Measurements from ENCODE around the gene IL17RD.

IL17RD gene

DNA sequence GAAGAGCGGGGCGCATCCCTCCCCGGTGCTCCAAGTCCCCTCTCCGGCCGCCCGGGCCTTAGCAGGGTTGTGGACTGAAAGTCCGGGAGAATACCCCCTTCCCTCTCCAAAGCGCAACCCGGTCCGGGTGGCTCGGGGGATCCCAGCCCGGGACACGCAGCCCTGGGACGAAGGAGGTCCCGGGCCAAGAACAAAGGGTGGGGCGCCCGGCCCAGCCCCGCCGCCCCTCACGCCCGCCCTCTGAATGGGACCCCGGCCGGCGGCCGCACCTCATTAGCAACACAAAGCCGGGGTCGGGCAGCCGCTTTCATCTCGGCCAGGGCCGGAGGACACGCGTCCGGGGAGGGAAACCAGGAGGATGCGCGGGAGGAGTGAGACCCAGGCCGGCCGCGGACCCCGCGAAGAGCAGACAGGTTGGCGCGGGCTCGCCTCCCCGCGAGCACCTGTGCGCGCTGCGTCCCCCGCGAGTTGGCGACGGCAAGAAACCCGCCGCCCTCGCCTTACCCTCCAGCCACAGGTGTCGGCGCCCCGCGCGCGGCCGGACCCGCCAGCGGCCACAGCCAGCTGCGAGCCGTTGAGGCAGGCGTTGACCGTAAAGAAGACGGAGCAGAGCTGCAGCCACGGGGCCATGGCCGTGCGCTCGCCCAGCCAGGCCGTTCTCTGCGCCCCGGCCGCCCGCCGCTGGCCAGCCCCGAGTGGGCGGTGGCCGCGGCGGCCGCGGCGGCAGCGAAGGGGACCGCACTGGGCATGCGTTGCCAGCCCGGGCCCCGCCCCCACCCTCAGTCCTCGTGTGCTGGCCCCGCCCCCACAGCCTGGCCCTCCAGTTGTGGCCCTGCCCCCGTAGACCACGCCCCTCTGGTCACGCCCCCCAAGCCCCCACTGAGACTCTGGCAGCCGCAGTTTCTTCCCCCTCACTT, at the start of gene IL17RD:
IL17RD (minus strand) TSS at position 697 of the 917 bp plus-strand sequence; CDS start at position 630, 67 bp downstream.
- peak; percentile 50 for DNase-seq (ENCODE audit: low read depth)

DNA sequence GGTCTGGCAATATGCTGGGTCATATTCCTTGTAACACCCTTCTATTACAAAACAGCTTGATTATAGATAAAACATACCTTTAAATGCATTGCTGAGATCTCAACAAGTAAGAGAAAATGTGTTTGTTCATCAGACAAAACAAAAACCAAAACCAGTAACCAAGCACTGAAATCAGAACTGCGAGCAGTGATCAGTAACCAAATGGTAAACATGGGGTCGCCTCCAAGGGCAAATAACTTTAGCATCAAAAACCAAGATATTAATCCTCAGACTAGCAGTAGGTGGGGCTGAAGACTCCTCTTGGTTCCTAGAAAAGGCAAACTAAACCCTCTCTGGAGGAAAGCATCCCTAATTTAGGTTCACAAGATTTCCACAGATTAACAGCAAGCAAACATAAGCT, 41.3 kb upstream of the IL17RD start:
- DNase-seq (ENCODE audit: low read depth), result no peak

DNA sequence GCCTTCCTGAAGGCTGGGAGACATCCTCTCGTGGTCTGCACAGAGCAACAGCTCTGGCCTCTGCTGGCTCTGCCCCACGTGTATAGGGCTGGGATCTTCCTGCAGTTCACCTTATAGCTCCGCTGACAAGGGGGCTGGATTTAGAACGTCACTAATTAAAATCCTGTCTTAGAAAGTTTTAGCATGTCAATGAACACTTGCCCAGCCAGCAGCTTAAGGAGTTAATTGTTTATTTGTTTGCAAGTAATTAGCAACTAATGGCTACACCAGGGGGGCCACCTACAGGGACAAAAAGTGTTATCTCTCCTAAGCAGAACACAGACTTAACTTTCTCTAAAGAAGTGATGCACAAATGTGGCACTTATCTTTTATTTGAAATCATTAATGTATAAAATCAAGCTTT, 34.7 kb upstream of the IL17RD start, which contains the start of gene HESX1:
HESX1 (minus strand) TSS at position 84 of the 403 bp plus-strand sequence; CDS start at position 24, 60 bp downstream.
- DNase-seq (ENCODE audit: low read depth), result no peak

DNA sequence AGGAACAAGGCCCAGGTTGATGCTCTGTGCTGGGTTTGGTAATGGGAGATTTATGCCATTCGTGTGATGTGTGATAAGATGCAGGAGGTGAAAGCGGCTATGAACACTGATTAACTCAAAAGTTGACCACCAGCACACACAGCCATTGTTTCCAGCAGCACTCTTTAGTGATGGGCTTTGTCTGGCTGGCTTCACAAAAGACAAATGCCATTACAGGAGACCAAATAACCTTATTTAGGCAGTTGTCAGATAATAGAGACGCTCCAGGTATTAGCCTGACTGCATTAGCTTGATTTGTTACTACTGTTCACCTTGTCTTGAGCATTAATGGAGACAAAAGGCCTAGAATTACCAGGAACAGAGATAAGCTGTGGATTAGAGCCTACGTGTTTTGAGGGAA, 29.5 kb upstream of the IL17RD start:
- no peak for DNase-seq (ENCODE audit: low read depth)

DNA sequence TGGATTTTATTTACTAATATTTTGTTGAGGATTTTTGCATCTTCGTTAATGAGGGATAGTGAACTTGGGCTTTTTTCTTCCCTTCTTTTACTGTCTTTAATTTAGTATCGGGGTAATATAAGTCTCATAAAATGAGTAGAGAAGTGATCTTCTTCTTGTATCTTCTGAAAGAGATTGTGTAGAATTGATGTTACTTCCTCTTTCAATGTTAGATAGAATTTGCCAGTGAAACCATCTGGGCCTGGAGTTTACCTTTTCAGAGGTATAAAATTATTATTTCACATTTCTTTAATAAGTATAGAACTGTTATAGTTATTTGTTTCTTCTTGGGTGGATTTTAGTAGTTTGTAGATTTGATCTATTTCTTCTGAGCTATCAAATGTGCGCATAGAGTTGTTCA, 26.9 kb upstream of the IL17RD start:
- DNase-seq (ENCODE audit: low read depth), result no peak

DNA sequence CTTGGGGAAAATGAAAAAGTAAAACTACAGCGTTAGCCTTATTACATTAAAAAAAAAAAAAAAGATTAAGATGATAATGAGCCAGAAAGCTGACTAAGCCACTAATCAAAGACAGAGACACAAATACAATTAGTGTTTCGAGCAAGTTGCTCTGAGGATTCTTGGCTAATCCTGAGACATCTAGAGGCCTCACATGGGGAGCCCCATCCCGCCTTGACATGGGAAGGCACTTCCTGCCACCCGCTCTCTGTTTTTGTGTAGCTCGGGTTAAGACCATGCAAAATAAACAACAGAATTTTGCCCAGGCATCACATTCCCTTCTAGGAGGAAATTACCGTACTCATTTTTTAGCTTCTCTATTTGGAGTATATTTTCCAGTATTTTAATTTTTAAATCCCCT, 19.4 kb upstream of the IL17RD start:
- DNase-seq (ENCODE audit: low read depth), result no peak

DNA sequence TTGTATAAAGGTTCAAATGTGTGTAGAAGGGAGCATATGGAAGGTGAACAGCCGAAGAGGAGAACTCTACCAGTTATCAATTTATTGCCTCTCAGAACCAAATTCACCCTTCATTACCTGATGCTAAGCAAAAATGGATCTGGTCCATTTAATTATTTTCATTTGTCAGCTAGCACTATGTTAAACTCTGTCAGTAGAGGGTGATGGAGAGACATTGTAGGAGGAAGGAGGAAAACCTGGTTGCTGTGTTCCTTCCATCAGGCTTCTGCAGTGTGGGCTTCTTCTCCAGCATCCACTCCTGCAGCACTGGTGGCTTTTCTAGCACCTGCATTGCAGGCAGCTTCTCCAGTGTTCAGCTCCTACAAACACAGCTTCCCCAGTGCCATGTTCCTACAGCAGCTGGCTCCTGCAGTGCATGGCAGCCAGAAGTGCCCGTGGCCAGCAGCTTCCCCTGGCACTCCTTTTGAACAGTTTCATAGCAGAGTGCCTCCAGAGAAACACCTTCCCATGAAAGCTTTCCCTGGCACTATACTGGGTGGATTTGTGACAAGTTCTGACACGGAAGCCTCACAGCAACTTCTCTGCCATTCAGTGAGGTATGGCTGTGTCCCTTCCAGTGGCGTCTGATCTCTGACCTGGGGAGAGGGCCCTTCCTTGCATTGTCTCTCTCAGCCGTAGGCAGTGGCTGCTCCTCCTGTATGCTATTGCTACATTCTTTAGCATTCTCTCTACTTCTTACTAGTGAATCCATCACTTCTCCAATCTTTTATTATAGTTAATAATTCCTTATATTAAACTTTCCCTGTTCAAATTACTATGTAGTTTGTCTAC, 14.6 kb upstream of the IL17RD start:
- peak; percentile 35 for DNase-seq (ENCODE audit: low read depth)

DNA sequence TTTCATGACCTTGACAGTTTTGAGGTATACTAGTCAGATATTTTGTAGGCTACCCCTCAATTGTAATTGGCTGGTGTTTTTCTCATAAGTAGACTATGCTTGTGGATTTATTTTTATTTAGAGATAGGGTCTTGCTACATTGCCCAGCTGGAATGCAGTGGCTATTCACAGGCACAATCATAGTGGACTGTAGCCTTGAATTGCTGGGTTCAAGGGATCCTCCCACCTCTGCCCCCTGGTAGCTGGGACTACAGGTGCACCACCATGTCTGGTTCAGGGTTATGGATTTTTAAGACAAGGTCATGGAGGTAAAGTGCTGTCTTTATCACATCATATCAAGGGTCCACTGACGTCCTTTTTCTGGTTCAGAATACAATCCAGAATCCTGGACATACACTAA, 10.9 kb upstream of the IL17RD start:
- no peak for DNase-seq (ENCODE audit: low read depth)

DNA sequence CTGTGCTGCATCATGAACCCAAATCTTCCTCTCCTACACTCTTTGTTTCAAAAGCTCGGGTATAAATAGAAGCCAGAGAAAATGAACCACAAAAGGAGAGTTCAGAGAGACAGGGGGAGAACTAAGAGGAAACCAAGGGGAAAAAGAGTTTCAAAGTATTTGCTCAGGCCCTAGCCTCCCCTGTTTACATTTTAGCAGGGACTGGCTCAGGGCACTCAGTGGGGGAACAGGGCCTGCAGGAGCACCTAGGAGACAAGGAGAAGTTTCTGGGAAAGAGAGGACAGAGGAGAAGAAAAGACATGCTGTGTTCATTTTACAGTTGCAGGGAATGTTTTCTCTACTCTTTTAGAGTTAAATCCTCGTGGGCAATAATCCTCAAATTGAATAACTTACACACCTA, 8.5 kb upstream of the IL17RD start:
- no peak for DNase-seq (ENCODE audit: low read depth)

DNA sequence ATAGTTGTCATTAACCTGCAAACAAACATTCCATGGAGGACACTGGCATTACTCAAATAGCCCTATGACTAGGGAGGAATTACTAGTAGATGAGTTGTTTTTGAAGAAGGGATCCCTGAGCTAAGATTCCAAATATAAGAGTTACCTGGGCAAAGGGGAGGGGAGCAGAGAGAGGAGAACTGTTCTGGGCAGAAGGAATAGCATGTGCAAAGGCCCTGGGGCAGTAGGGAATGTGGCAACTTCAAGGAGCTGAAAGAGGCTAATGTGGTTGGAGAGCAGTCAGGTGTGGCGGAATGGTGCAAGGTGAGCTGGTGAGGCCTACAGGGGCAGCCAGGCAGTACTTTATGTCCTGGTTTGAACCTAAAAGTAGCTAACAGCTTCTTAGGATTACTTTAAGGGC, 5.8 kb upstream of the IL17RD start:
- no peak for DNase-seq (ENCODE audit: low read depth)

DNA sequence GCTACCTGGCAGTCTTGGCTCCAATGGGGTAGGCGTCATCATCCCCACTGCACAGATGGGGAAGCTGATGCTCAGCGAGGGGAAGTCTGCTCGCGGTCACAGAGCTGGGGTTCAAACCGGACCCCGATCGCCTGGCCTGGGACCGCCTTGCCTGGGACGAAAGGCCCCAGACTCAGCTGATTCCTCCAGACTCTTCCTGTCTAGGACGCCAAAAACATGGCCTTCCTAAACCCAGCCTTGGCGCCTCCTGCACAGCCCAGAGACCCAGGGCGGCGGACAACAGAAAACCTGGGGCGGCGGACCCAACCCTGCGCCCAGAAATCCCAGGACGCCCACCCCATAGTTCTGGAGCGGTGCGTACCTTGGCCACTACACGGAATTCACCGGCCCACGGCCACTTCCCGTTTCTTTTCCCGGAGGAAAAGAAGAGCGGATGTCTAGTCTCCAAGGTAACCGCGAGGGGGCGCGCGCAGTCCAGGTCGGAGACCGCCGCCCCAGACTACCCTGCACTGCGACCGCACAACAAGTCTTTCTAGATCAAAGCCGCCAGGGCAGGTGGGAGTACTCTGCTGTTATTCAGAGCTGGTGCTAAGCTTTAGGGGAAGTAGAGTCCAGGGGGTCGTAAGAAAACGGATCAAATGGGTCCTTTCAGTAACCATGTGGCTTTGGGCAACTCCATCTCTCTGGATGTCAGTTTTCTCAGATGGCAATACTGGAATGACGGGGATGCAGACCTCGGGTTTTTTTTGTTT, 4.9 kb upstream of the IL17RD start:
- DNase-seq (ENCODE audit: low read depth), result peak; percentile 46

DNA sequence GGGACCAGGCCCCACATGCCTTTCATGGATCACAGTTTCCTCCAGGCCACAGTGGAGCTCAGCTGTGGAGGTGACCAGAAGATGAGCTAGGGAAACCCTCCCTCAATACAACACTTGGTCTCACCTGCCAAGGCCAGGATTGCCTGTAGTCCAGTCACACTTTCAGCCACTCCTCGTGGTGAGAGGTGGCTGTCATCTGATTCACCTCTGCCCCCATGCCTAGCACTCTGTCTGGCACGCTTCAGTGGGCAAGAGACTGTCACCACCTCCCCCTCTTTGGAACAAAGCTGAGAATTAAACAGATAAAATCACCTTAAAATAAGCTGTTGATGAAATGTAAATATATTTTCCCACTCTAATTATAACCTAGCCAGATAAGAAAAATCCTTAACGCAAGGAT, 4.0 kb upstream of the IL17RD start:
- DNase-seq (ENCODE audit: low read depth), result no peak

DNA sequence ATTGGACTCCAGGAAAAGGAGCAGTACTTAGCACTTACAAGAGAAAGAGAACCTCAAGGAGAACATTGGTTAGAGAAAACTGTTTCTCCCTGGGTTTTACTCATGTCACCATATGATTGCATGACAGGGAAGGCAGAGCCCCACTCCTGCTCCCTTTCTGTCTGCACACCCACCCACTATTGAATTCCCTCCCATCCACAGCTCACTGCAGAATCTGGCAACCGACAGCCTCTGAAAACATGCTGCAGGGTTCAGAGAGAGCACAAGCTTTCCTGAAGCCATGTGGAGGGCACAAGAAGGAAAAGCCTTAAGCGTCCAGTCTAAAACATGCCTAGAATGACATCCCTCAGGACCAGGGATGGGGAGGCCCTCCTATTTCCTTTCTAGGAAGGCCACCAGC, 3.0 kb upstream of the IL17RD start:
- DNase-seq (ENCODE audit: low read depth), result no peak

DNA sequence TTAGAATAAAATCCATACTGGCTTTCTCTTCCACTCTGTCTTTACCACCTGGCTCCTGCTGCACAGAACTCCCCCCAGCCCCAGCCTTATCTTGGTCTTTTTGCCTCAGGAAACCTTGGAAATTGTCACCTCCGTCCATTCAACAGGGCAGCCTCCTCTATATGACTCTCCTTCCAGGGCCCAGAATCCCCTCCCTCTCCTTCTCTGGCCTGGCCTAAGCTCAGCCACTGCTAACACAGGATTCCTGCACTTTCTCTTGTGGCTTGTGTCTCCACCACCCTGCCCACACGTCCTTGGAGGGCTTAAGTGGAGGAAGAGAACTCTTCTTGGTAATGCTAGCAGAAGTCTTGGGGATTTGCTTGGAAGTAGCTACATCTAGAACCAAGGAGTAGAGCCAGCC, 1.5 kb upstream of the IL17RD start:
- no peak for DNase-seq (ENCODE audit: low read depth)

DNA sequence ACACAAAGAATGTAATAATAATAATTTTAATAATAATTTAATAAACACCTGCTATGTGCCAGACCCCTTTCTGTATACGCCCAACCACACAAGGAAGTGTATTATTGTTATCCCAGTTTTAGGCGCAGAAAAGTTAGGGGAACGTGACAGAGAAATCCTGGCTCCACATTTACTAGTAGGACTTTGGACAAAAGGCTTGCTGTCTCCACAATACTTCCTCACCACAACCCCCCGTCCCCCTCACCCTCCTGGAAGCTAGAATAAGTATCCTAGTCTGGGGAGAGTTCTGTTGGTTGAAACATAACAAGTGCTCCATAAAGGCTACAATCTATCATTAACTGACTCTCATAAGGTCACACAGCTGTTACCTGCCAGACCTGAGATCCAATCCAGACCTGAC, 488 bp upstream of the IL17RD start:
- no peak for DNase-seq (ENCODE audit: low read depth)

DNA sequence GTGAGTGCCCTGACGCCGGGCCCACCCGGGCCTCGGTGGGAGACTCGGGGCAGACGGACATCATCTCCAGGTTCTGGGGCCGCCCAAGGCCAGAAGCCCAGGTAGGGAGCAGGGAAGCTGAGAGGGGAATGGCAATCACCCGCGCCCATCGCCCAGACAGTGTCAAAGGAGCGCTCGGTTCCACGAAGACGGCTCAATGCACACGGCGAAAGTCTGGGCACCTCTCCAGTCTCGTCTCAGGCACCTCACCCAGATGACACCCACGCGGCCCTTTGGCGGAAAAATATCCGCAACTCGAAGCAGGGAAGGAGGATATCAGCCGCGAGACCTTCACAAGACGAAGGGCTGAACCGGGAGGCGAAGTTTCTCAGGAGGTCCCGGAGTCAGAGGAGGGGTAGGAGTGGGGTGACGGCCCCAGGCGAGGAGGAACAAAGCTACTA, 916 bp downstream of the IL17RD start:
- peak; percentile 11 for DNase-seq (ENCODE audit: low read depth)

DNA sequence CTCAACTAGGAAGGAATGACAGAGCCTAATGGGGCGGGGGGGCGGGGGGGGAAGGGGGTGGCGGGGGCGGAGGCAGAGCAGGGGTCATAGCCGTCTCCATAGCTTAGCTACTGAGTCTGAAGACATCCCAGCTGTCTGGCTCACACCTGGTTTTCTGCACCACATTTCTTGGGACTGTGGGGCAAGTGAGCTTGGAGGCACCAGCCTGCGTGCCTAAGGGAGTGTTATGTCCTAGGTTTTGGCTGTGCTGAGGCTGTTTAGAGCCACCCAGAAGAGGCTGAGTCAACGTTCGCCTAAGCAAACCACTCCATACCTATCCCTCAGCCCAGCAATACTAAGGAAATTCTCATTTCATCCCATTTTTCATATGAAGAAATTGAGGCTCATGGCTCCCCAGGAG, 1.4 kb downstream of the IL17RD start:
- DNase-seq (ENCODE audit: low read depth), result no peak

DNA sequence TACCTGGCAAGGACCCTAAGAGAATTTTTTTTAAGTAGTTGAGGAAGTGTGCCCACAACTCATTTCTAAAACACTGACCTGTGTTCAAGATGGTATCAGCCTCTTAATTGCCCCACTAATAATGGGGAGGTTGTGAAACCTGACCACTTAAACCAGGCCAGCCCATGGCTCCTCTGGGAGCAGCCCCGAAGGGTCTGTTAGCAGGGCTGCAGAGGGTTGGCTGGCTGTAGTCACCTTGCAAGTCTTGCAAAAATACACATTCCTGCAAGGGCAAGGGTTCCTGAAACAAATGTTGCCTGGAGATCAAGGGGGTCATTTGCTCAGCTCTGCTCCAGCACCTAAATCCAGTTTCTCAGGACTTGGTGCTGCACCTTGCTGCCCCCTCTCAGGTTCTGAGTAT, 3.2 kb downstream of the IL17RD start:
- no peak for DNase-seq (ENCODE audit: low read depth)

DNA sequence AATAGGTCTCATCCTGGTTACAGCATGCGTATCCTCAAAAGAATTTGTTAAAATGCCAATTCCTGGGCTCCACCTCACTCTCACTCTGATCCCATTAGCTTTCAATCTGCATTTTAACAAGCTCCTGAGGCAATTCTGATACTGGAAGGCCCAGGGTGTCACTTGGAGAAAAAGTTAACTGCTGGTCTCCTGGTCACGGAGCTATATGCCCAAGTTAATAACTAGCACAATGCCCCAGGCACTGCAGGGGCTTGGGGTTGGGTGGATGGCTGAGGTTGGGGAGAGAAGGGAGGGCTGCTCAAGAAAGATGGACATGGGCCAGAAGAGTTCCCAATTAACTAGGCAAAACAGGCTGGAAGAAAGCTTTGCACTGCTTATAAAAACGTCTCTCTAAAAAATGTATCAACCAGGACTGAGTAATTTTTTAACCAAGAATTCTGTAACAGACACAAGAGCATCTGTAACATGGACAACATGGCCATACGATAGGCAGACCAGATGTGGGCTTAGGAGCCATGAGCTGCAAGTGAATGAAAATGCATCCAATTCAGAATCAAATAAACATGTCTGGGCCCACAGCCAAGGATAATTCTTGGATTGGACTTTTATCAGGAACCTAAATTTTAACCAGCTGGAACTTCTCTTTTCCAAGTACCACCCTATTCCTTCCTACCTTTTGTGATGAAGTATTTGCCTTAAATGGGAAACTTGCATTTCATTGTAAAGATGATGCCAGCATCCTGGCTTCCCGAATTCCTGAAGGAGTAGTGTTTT, 4.2 kb downstream of the IL17RD start:
- DNase-seq (ENCODE audit: low read depth), result no peak

DNA sequence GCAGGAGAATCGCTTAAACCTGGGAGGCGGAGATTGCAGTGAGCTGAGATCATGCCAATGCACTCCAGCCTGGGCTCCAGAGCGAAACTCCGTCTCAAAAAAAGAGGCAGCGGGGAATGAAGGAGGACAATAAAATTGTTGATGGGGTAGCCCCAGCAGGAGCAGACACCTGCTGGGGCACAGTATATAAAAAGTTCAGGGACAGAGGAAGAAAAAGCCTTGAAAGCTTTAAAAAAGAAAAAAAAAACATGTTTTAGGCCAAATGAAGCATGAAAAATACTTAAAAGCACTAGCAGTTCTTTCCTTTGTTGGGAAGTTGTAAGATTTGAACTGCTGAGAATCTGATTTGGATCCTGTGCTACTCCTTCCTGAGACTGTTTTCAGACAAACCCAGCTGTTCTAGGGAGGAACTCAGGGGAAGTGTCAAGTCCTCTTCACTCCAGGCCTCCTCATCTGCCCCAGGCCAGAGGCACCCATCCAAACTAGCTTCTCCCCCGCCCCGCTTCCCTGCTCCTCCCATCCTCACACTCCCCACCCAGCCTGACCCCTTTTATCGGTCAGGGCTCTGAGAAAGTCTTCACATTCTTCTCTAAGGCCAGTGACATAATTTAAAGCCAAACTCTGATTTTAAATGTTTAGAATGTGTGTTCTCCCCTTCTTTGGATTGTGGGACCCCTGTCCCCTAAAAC, 4.9 kb downstream of the IL17RD start:
- DNase-seq (ENCODE audit: low read depth), result no peak
